Sigmoid colon (tissue), 7 donors: ENCODE data around the gene SLC6A4. TPM values are rescaled to one million over a fixed set of nuclear protein-coding genes. Genes with fewer than 3 reads are reported as not detected.

Experiments
- DNase-seq: peaks from one replicate; pipeline ENCODE4 v3.0.0-alpha.2; 2019
- H3K27ac ChIP-seq, 4 donors: fragments of 200-600 bp; sonication (generic); one replicate each; pipeline ENCODE4 v1.5.1; 2016 to 2019; ENCODE audit warnings: mild to moderate bottlenecking in 1 of 4
- H3K27me3 ChIP-seq, 3 donors: fragments of 200-600 bp; sonication (generic); one replicate each; pipeline ENCODE4 v1.5.1; 2019; ENCODE audit warnings: mild to moderate bottlenecking in 1 of 3
- H3K36me3 ChIP-seq, 4 donors: fragments of 200-600 bp; sonication (generic); one replicate each; pipeline ENCODE4 v1.5.1; 2016 to 2019
- H3K4me1 ChIP-seq, 4 donors: fragments of 200-600 bp; sonication (generic); one replicate each; pipeline ENCODE4 v1.5.1; 2017 to 2019
- H3K4me3 ChIP-seq, 4 donors: fragments of 200-600 bp; sonication (generic); one replicate each; pipeline ENCODE4 v1.5.1; 2017 to 2019; ENCODE audit warnings: mild to moderate bottlenecking in 2 of 4, moderate library complexity in 1 of 4
- H3K9me3 ChIP-seq, 4 donors: fragments of 200-600 bp in 3 of 4; sonication (generic) in 3 of 4; one replicate each; pipeline versions ENCODE4 v1.5.1 to v1.6.1; 2013 to 2019
- CTCF ChIP-seq, 4 experiments: fragments of 450-650 bp in 3 of 4; fragments of 200-600 bp in 1 of 4; IDR thresholded peaks; one replicate each; pipeline ENCODE4 v1.5.1; 2016 to 2019; ENCODE audit warnings: antibody characterized with exemption in 4 of 4, mild to moderate bottlenecking in 3 of 4, moderate library complexity in 2 of 4
- EP300 ChIP-seq, 4 donors: sonication (generic); formaldehyde crosslinking; IDR thresholded peaks; one replicate each; pipeline ENCODE4 v1.6.1; 2017; ENCODE audit warnings: antibody characterized with exemption in 4 of 4
- POLR2A ChIP-seq, 2 donors: fragments of 450-650 bp; IDR thresholded peaks; one replicate each; pipeline ENCODE4 v1.6.1; 2016; ENCODE audit warnings: antibody characterized with exemption in 2 of 2, mild to moderate bottlenecking in 2 of 2, moderate library complexity in 2 of 2
- POLR2AphosphoS5 ChIP-seq, 4 donors: sonication (generic); formaldehyde crosslinking; IDR thresholded peaks; one replicate each; pipeline ENCODE4 v1.6.1; 2017; ENCODE audit warnings: antibody characterized with exemption in 4 of 4
- WGBS, 2 donors: extraction: QIAGEN DNeasy Blood & Tissue Kit; methylation state at CpG; one replicate each; pipeline ENCODE4 v1.1.7; 2013; 5-methylcytosine and 5-hydroxymethylcytosine counted together
- intact Hi-C: fragments of 100-400 bp; cut with DNase I; formaldehyde crosslinking; loops from one replicate; pipeline ENCODE4 v1.15.1; 2023
- polyA plus RNA-seq, 3 donors: library from polyadenylated mRNA; stranded (reverse); fragments of 200-250 nt; gene quantifications; one replicate each; pipeline ENCODE4 v1.2.3, GENCODE V29; 2013
- total RNA-seq, 4 donors: library from RNA; depleted of rRNA; stranded (reverse); fragments of >200 nt; gene quantifications; one replicate each; pipeline ENCODE4 v1.1.0, GENCODE V29; 2016
- donor health status: healthy with polysubstance abuse.
- donor health status: Bipolar disorder and iron deficiency.
- donor health status: healthy.

The SLC6A4 gene
- total and polyA plus RNA-seq, 7 donors = 0.20 to 0.36 TPM; not detected in 5

- DNase-seq = no peak
- intact Hi-C loops = no loop called here
- Histone ChIP-seq H3K36me3 (no peaks in the 10 kb centered on the region), H3K27ac (no peak overlapping the region), H3K9me3 (no peaks in the 10 kb centered on the region), H3K4me1 (no peaks in the 10 kb centered on the region), H3K27me3 (no peaks in the 10 kb centered on the region), H3K4me3 (no peak overlapping the region)
- 86 to 94% methylated on average over 11 of the region's 11 CpGs for WGBS, 2 donors
- TF ChIP-seq CTCF (IDR thresholded peaks at IDR 0.05) (no peak), POLR2AphosphoS5 (IDR thresholded peaks at IDR 0.05) (no peak)
Observed at GRCh38 chr17:30212750-30213149, 22.7 kb downstream of the SLC6A4 start.

- DNase-seq = no peak
Observed at GRCh38 chr17:30211371-30211770, 24.1 kb downstream of the SLC6A4 start.

GRCh38 chr17:30210901-30211300 lies 24.6 kb downstream of the SLC6A4 start:
- Histone ChIP-seq H3K4me1 (no peaks in the 10 kb centered on the region), H3K27ac (no peak overlapping the region), H3K36me3 (no peaks in the 10 kb centered on the region), H3K27me3 (peaks cover 0 to 1% (median 0%) of the 10 kb centered on the region in 3 donors), H3K9me3 (no peaks in the 10 kb centered on the region), H3K4me3 (no peak overlapping the region)
- WGBS, 2 donors = 93 to 96% methylated on average over 10 of the region's 10 CpGs
- TF ChIP-seq EP300 (IDR thresholded peaks at IDR 0.05) (no peak), POLR2A (IDR thresholded peaks at IDR 0.05) (no peak), CTCF (IDR thresholded peaks at IDR 0.05) (no peak), POLR2AphosphoS5 (IDR thresholded peaks at IDR 0.05) (no peak)
- DNase-seq = no peak
- intact Hi-C loops = no loop called here

More at GRCh38 chr17:30211371-30211770, 24.1 kb downstream of the SLC6A4 start:
- Histone ChIP-seq H3K27me3 (no peaks in the 10 kb centered on the region), H3K4me1 (no peaks in the 10 kb centered on the region), H3K36me3 (no peaks in the 10 kb centered on the region), H3K4me3 (no peak overlapping the region), H3K27ac (no peak overlapping the region), H3K9me3 (no peaks in the 10 kb centered on the region)
- intact Hi-C loops = no loop called here
- 88 to 91% methylated on average over 6 of the region's 6 CpGs for WGBS, 2 donors
- TF ChIP-seq CTCF (IDR thresholded peaks at IDR 0.05) (no peak), POLR2A (IDR thresholded peaks at IDR 0.05) (no peak), EP300 (IDR thresholded peaks at IDR 0.05) (no peak), POLR2AphosphoS5 (IDR thresholded peaks at IDR 0.05) (no peak)

GRCh38 chr17:30210366-30210765 lies 25.1 kb downstream of the SLC6A4 start:
- TF ChIP-seq CTCF (IDR thresholded peaks at IDR 0.05) (no peak), POLR2A (IDR thresholded peaks at IDR 0.05) (no peak), POLR2AphosphoS5 (IDR thresholded peaks at IDR 0.05) (no peak), EP300 (IDR thresholded peaks at IDR 0.05) (no peak)
- Histone ChIP-seq H3K27ac (no peak overlapping the region), H3K4me1 (no peaks in the 10 kb centered on the region), H3K9me3 (no peaks in the 10 kb centered on the region), H3K27me3 (peaks cover 0 to 6% (median 0%) of the 10 kb centered on the region in 3 donors), H3K4me3 (no peak overlapping the region), H3K36me3 (no peaks in the 10 kb centered on the region)
- intact Hi-C loops = no loop called here
- no peak for DNase-seq
- WGBS, 2 donors = 93 to 94% methylated on average over 11 of the region's 11 CpGs

GRCh38 chr17:30209930-30210329 lies 25.6 kb downstream of the SLC6A4 start:
- intact Hi-C loops = no loop called here

More at GRCh38 chr17:30209930-30210329, 25.6 kb downstream of the SLC6A4 start:
- no peaks in the 10 kb centered on the region for H3K36me3 ChIP-seq
- H3K27ac ChIP-seq = no peak overlapping the region
- H3K9me3 ChIP-seq = no peaks in the 10 kb centered on the region
- H3K4me3 ChIP-seq = no peak overlapping the region
- peaks cover 0 to 7% (median 0%) of the 10 kb centered on the region in 3 donors for H3K27me3 ChIP-seq
- WGBS, 2 donors = 92 to 95% methylated on average over 7 of the region's 7 CpGs
- DNase-seq = no peak
- H3K4me1 ChIP-seq = no peaks in the 10 kb centered on the region
- TF ChIP-seq CTCF (IDR thresholded peaks at IDR 0.05) (no peak), POLR2A (IDR thresholded peaks at IDR 0.05) (no peak), POLR2AphosphoS5 (IDR thresholded peaks at IDR 0.05) (no peak), EP300 (IDR thresholded peaks at IDR 0.05) (no peak)
